OCI-LY7 (cell line): ENCODE measurements around the gene AFDN. TPM values are rescaled to one million over a fixed set of nuclear protein-coding genes. Genes with fewer than 3 reads are reported as not detected.
A peak's percentile ranks its signal among the peaks of the same experiment; 100 is the strongest.

Source experiments
- BruUV-seq: library from RNA; stranded (reverse); fragments of 400-500 nt; replicated peaks from 2 replicates; lab custom pipeline; 2021; lab: Mats Ljungman, UMichigan
- CTCF ChIA-PET: fragments of 300-600 bp; sonication (Branson Sonifier 250); formaldehyde crosslinking; loops from one replicate; lab custom pipeline; 2022; ENCODE audit warnings: antibody characterized with exemption; ENCODE audit not compliant: unreplicated experiment; lab: Charles Lee
- POLR2A ChIA-PET: fragments of 300-600 bp; sonication (Branson Sonifier 250); formaldehyde crosslinking; loops from one replicate; lab custom pipeline; 2022; ENCODE audit warnings: antibody characterized with exemption; lab: Charles Lee
- DNase-seq: peaks from one replicate; pipeline ENCODE4 v3.0.0-alpha.2; 2015; ENCODE audit warnings: low spot score
- H2AFZ ChIP-seq: fragments of 200-600 bp; sonication (generic), shearing (Covaris generic); 2 replicates; pipeline ENCODE4 v1.6.1; 2014; ENCODE audit warnings: mild to moderate bottlenecking, antibody characterized with exemption, low read length, moderate library complexity
- H3K27ac ChIP-seq: fragments of 200-600 bp; sonication (generic); 2 replicates; pipeline ENCODE4 v1.5.1; 2014; ENCODE audit warnings: mixed run types, low read depth, mild to moderate bottlenecking, moderate library complexity, low read length, inconsistent platforms; ENCODE audit not compliant: poor library complexity, severe bottlenecking
- H3K36me3 ChIP-seq: fragments of 200-600 bp; sonication (generic); 2 replicates; pipeline ENCODE4 v1.6.1; 2014; ENCODE audit warnings: mild to moderate bottlenecking, antibody characterized with exemption, low read length, moderate library complexity, mixed read lengths; ENCODE audit not compliant: insufficient read depth
- H3K4me1 ChIP-seq: fragments of 200-600 bp; sonication (generic); 2 replicates; pipeline ENCODE4 v1.5.1; 2014; ENCODE audit warnings: mild to moderate bottlenecking, low read length; ENCODE audit not compliant: insufficient read depth, poor library complexity, severe bottlenecking
- H3K4me2 ChIP-seq: fragments of 200-600 bp; sonication (generic); 2 replicates; pipeline ENCODE4 v1.6.1; 2014; ENCODE audit warnings: mild to moderate bottlenecking, low read length
- H3K4me3 ChIP-seq: fragments of 200-600 bp; sonication (generic); 2 replicates; pipeline ENCODE4 v1.5.1; 2014; ENCODE audit warnings: mild to moderate bottlenecking, low read depth, low read length; ENCODE audit not compliant: poor library complexity, severe bottlenecking
- H3K79me2 ChIP-seq: fragments of 200-600 bp; sonication (generic); 2 replicates; pipeline ENCODE4 v1.6.1; 2016; ENCODE audit warnings: low read depth, mild to moderate bottlenecking, low read length, moderate library complexity, mixed read lengths; ENCODE audit not compliant: insufficient read depth
- H3K9me2 ChIP-seq: fragments of 200-600 bp; sonication (generic); 2 replicates; pipeline ENCODE4 v1.6.1; 2016; ENCODE audit warnings: mild to moderate bottlenecking, low read length, mixed read lengths; ENCODE audit not compliant: insufficient read depth
- H3K9me3 ChIP-seq: fragments of 200-600 bp; sonication (generic); 2 replicates; pipeline ENCODE4 v1.6.1; 2014; ENCODE audit warnings: mild to moderate bottlenecking, mixed run types, low read length, mixed read lengths
- H4K20me1 ChIP-seq: fragments of 200-600 bp; sonication (generic); 2 replicates; pipeline ENCODE4 v1.6.1; 2014; ENCODE audit warnings: mild to moderate bottlenecking, antibody characterized with exemption, low read length, moderate library complexity, mixed read lengths; ENCODE audit not compliant: insufficient read depth
- CTCF ChIP-seq: fragments of 200-600 bp; sonication (generic); conservative IDR thresholded peaks from 2 replicates; pipeline ENCODE4 v1.5.1; 2014; ENCODE audit warnings: mild to moderate bottlenecking, antibody characterized with exemption, low read length, moderate library complexity, mixed read lengths
- EZH2phosphoT487 ChIP-seq: fragments of 200-600 bp; sonication (generic); IDR thresholded peaks from 2 replicates; pipeline ENCODE4 v1.6.1; 2018; ENCODE audit warnings: low read depth, borderline replicate concordance, mild to moderate bottlenecking, mixed run types, antibody characterized with exemption, low read length, moderate library complexity, mixed read lengths
- intact Hi-C: fragments of 100-400 bp; cut with micrococcal nuclease; formaldehyde crosslinking; loops from one replicate; pipeline ENCODE4 v1.10.0; 2022; ENCODE audit not compliant: unreplicated experiment
- total RNA-seq, 2 experiments: library from RNA; depleted of rRNA in 1 of 2; stranded (reverse); fragments of >200 nt in 1 of 2; shearing (Covaris generic) in 1 of 2; gene quantifications; 2 replicates each; pipeline ENCODE4 v1.2.3, GENCODE V29; 2014 to 2022

AFDN gene
- total RNA-seq, 2 experiments from 2014 or later = 43.6 to 71.6 TPM

DNA sequence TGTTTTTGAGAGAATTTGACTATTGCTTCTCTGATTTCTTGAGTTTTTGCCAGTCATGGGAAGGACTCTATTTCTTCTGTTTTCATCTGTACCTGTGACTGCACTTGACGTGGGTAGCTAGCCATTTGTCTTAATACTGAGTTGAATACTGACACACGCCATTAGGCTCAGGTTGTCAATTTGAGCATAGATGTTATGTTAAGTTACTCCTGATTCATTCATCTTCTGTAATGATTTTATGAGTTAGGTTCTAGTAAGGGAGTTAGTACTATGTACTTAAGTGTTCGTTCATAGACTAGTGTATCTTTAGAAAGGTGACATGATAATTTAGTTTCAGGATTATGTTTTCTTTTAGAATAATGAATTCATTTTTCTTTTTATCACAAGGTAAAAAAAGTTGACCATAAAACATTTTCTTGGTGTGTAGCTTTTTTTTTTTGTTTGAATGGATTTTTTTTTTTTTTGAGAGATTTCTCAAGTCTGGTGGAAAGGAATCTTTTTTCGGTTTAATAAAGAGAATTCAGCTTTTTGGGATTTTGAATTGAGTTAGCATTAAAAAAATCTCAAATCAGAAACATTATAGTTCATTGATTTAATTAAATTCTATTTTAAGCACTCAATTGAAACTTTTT is 1.7 kb downstream of the AFDN start:
- intact Hi-C loops = no loop called here
- no peaks in the 10 kb centered on the region for H3K9me2 ChIP-seq
- H3K9me3 ChIP-seq = no peaks in the 10 kb centered on the region
- no peaks in the 10 kb centered on the region for H3K36me3 ChIP-seq
- TF ChIP-seq CTCF (no peak), EZH2phosphoT487 (no peak)
- H3K4me1 ChIP-seq = peaks cover 28% of the 10 kb centered on the region
- peak; percentile 7 for DNase-seq
- POLR2A ChIA-PET = interaction anchor here (0.6 to 3.9 kb wide), 5 partner anchors 15 to 257 kb away, joined by 3 to 18 read pairs (median 4); no protein-coding TSS in a partner anchor
- CTCF ChIA-PET = no interaction called here
- peak overlapping the region; percentile 75 for H3K4me2 ChIP-seq
- BruUV-seq = no TSS peak
- H4K20me1 ChIP-seq = peaks cover 42% of the 10 kb centered on the region
- peak overlapping the region; percentile 72 for H3K4me3 ChIP-seq
- H3K79me2 ChIP-seq = peaks cover 26% of the 10 kb centered on the region; the same call in 1 of the 2 replicates
- H3K27ac ChIP-seq = no peak overlapping the region
- 0 out of 2 replicates have a peak overlapping the region, but pooled peaks have one; percentile 20 for H2AFZ ChIP-seq

DNA sequence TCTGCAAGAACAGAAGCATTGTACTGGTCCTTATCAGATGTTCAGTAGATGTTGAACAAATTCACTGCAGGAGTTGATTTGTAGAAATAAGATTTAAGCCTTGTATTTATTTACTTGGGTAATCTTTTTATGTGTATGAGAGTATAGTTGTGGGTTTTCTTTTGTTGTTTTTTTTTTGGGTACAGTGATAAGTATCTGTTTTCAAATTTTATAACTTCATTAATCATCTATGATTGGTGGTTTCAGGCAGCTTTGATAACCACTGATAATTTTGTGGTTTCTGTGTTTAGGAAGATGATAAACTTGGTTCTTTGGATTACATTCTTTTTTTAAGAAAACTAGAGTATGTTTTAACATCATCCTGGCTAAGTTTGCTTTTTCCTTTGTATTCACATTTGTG is 2.8 kb downstream of the AFDN start:
- Histone ChIP-seq H3K36me3 (no peaks in the 10 kb centered on the region), H3K4me2 (no peak overlapping the region), H2AFZ (no peak overlapping the region), H3K9me2 (no peaks in the 10 kb centered on the region), H3K79me2 (peaks cover 26% of the 10 kb centered on the region; the same call in 1 of the 2 replicates), H3K4me1 (peaks cover 28% of the 10 kb centered on the region), H3K9me3 (no peaks in the 10 kb centered on the region), H4K20me1 (peaks cover 42% of the 10 kb centered on the region), H3K4me3 (no peak overlapping the region), H3K27ac (no peak overlapping the region)
- CTCF ChIA-PET = no interaction called here
- no TSS peak for BruUV-seq
- no peak for DNase-seq
- POLR2A ChIA-PET = interaction anchor here (1.1 to 3.9 kb wide), 2 partner anchors 14 to 16 kb away, joined by 5 to 18 read pairs; no protein-coding TSS in a partner anchor
- intact Hi-C loops = no loop called here
- TF ChIP-seq EZH2phosphoT487 = no peak
- no peak for TF ChIP-seq CTCF

GRCh38 chr6:167831281-167831828 is 4.6 kb downstream of the AFDN start:
- intact Hi-C loops = no loop called here
- no peak overlapping the region for H3K4me2 ChIP-seq
- no peak for TF ChIP-seq CTCF
- TF ChIP-seq EZH2phosphoT487 = no peak
- H3K9me2 ChIP-seq = no peaks in the 10 kb centered on the region
- DNase-seq = no peak
- ChIA-PET CTCF (no interaction called here), POLR2A (interaction anchor here (0.9 to 3.9 kb wide), 2 partner anchors 12 to 18 kb away, joined by 3 to 18 read pairs; no protein-coding TSS in a partner anchor)
- no peaks in the 10 kb centered on the region for H3K36me3 ChIP-seq
- H3K79me2 ChIP-seq = peaks cover 26% of the 10 kb centered on the region; the same call in 1 of the 2 replicates
- BruUV-seq = no TSS peak
- no peak overlapping the region for H3K27ac ChIP-seq
- peaks cover 25% of the 10 kb centered on the region for H3K4me1 ChIP-seq
- H2AFZ ChIP-seq = no peak overlapping the region
- peaks cover 42% of the 10 kb centered on the region for H4K20me1 ChIP-seq
- H3K4me3 ChIP-seq = no peak overlapping the region
- no peaks in the 10 kb centered on the region for H3K9me3 ChIP-seq
